ENCODE results near the gene NRP1.

GRCh38 chr10:33162248-33162575 is 172.3 kb downstream of the NRP1 start:
- TF ChIP-seq CSDC2 (CRISPR knock-in tag; IDR thresholded peaks at IDR 0.05) = no peak
- no peak for TF ChIP-seq ESRRG (CRISPR knock-in tag; IDR thresholded peaks at IDR 0.05)
- no peak for TF ChIP-seq PPARA (CRISPR knock-in tag; IDR thresholded peaks at IDR 0.05; ENCODE audit: borderline replicate concordance)
- no peak for TF ChIP-seq ISL1 (CRISPR knock-in tag; IDR thresholded peaks at IDR 0.05)
- no peak for TF ChIP-seq ZFP3 (CRISPR knock-in tag; IDR thresholded peaks at IDR 0.05)
- no peak for TF ChIP-seq ARNTL (CRISPR knock-in tag; IDR thresholded peaks at IDR 0.05; ENCODE audit: borderline replicate concordance, low read depth)
- TF ChIP-seq SNAI2 (CRISPR knock-in tag; IDR thresholded peaks at IDR 0.05) = no peak
- no peak for TF ChIP-seq ZNF70 (CRISPR knock-in tag; IDR thresholded peaks at IDR 0.05)
- TF ChIP-seq BACH2 (CRISPR knock-in tag; IDR thresholded peaks at IDR 0.05; ENCODE audit: borderline replicate concordance) = no peak
- no peak for TF ChIP-seq TSHZ2 (CRISPR knock-in tag; IDR thresholded peaks at IDR 0.05)
